Muscle layer of duodenum (tissue), 2 donors: Measurements from ENCODE around the gene PTGES.
A peak's percentile ranks its signal among the peaks of the same experiment; 100 is the strongest.
"Not testable (repeated sequence)": the region's sequence is repeated elsewhere in the genome, so short reads cannot be mapped to it uniquely, and the experiment has no call there.

Source experiments
- H3K27ac ChIP-seq: one replicate; pipeline ENCODE4 v1.7.0; 2013; ENCODE audit warnings: mild to moderate bottlenecking, low read length
- H3K27me3 ChIP-seq: one replicate; pipeline ENCODE4 v1.7.0; 2013; ENCODE audit warnings: low read depth, mild to moderate bottlenecking, control low read depth, low read length
- H3K36me3 ChIP-seq, 2 donors: one replicate each; pipeline ENCODE4 v1.7.0; 2013; ENCODE audit warnings: low read length in 2 of 2, control low read depth in 1 of 2, mild to moderate bottlenecking in 1 of 2; ENCODE audit not compliant: insufficient read depth in 2 of 2, control insufficient read depth in 1 of 2
- H3K4me1 ChIP-seq, 2 donors: one replicate each; pipeline ENCODE4 v1.7.0; 2013; ENCODE audit warnings: low read length in 2 of 2, mild to moderate bottlenecking in 2 of 2, control low read depth in 1 of 2, moderate library complexity in 1 of 2; ENCODE audit not compliant: insufficient read depth in 2 of 2, control insufficient read depth in 1 of 2
- H3K4me3 ChIP-seq, 2 donors: one replicate each; pipeline ENCODE4 v1.7.0; 2013; ENCODE audit warnings: low read length in 2 of 2, low read depth in 1 of 2, mild to moderate bottlenecking in 1 of 2
- H3K9me3 ChIP-seq, 2 donors: one replicate each; pipeline ENCODE4 v1.7.0; 2013; ENCODE audit warnings: low read length in 2 of 2, control low read depth in 1 of 2, mild to moderate bottlenecking in 1 of 2; ENCODE audit not compliant: control insufficient read depth in 1 of 2
- donor health status: healthy.

PTGES gene

DNA sequence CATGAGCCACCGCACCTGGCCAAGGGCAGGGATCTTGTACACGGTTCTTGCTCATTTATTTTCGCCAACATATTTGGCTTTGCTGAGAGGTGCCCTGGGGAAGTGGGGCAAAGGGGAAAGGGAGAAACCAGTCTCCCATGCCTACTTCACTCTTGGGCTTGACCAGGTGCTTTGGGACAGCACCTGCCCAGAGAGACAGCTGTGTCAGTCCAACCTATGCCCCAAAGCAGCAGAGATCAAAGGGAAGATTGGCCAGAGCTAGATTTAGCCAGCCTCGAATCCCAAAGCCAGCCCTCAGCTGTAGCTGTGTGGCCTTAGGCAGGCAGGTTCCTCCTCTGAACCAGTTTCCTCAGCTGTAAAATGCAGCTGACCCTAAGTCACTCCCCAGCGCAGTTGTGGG is 2.3 kb upstream of the PTGES start:
- H3K36me3 ChIP-seq: no peaks in the 10 kb centered on the region
- no peak overlapping the region for H3K4me3 ChIP-seq
- H3K27me3 ChIP-seq: no peaks in the 10 kb centered on the region
- no peak overlapping the region for H3K27ac ChIP-seq
- H3K9me3 ChIP-seq: no peaks in the 10 kb centered on the region
- H3K4me1 ChIP-seq: peaks cover 0 to 19% of the 10 kb centered on the region in 2 donors

GRCh38 chr9:129751841-129752801 is 721 bp downstream of the PTGES start:
- peak overlapping the region; percentile 50 to 57 for H3K4me3 ChIP-seq
- H3K27ac ChIP-seq: no peak overlapping the region
- no peaks in the 10 kb centered on the region for H3K9me3 ChIP-seq

DNA sequence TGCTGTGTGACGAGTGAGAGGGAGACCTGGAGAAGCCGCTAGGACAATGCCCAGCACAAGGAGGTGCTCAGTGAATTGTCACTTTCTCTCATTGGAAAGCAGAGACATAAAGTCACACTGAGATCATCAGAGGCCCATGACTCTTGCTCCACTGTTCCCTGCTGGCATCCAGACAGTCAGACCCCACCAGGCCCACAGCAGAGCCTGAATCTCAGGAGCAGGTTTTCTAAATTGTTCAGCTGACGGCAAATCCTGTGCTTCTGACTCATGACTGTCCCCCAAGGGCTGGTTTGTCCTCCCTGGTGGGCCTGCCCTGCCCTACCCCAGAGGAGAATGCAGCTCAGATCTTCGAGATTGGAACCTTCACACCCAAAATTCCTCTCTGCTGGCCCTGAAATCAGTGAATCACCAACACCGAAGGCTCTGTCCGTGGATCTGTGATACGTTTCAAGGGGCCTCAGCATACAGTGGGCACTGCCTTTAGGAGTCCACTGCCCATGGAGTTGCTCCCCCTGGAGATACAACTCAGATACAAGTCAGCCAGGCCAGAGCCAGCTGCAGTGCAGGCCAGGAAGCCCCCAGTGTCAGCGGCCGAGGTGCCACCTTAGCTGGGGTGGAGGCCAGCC is 2.7 kb downstream of the PTGES start:
- Histone ChIP-seq H3K27ac (no peak overlapping the region), H3K4me1 (peaks cover 0 to 19% of the 10 kb centered on the region in 2 donors)

More at GRCh38 chr9:129751841-129752801, 721 bp downstream of the PTGES start:
- no peaks in the 10 kb centered on the region for H3K36me3 ChIP-seq
- no peaks in the 10 kb centered on the region for H3K27me3 ChIP-seq
- H3K4me1 ChIP-seq: peaks cover 0 to 19% of the 10 kb centered on the region in 2 donors

DNA sequence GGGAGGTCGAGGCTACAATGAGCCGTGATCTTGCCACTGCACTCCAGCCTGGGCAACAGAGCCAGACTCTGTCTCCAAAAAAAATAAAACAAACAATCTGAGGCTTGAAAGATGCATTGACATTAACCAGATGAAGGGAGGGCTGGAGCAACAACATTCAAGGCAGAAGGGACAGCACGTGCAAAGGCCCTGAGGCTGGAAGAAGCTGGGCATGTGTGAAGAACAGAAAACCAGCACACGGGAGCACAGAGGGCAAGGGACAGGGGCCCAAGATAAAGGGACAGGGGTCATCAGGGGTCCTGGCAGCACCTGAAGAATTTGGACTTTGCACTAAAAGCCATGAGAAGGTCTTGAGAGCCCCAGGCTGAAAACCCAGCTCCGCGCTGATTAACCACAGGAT is 3.3 kb downstream of the PTGES start:
- no peak overlapping the region for H3K4me3 ChIP-seq
- peaks cover 0 to 19% of the 10 kb centered on the region in 2 donors for H3K4me1 ChIP-seq
- no peaks in the 10 kb centered on the region for H3K27me3 ChIP-seq
- no peak overlapping the region for H3K27ac ChIP-seq
- H3K9me3 ChIP-seq: no peaks in the 10 kb centered on the region
- H3K36me3 ChIP-seq: no peaks in the 10 kb centered on the region

More for the DNA sequence above, 2.7 kb downstream of the PTGES start:
- Histone ChIP-seq H3K9me3 (no peaks in the 10 kb centered on the region), H3K27me3 (no peaks in the 10 kb centered on the region), H3K36me3 (no peaks in the 10 kb centered on the region), H3K4me3 (no peak overlapping the region)

DNA sequence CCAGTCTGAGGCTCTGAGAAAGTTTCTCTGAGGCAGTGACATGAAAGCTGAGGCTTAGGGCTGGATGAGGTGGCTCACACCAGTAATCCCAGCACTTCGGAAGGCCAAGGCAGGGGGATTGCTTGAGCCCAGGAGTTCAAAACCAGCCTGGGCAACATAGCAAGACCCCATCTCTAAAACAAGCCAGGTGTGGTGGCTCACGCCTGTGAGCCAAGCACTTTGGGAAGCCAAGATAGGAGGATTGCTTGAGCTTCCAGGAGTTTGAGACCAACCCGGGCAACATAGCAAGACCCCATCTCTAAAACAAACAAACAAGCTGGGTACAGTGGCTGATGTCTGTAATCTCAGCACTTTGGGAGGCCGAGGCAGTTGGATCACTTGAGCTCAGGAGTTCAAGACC is 3.8 kb downstream of the PTGES start:
- H3K4me3 ChIP-seq, H3K27me3 ChIP-seq, H3K27ac ChIP-seq, H3K9me3 ChIP-seq, H3K36me3 ChIP-seq: not testable (repeated sequence)
- peaks cover 0 to 19% of the 10 kb centered on the region in 2 donors for H3K4me1 ChIP-seq

DNA sequence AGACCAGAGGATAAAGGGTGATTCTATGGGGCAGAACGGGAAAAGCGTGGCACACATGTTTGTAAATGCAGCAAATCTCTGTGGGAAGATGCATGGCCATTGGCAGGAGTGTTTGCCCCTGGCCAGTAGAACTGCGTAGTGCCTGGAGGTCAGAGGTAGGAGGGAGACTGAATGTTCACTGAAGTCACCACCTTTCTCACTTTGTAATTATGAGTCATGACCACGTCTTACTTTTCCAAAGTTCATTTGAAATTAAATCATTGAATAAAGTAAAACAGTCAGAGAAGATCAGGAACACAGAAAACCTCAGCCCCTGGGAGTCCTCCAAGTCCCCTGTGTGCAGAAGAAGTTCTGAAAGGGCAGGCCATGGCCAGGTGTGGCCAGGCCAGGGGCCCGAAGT is 4.6 kb downstream of the PTGES start:
- peaks cover 0 to 19% of the 10 kb centered on the region in 2 donors for H3K4me1 ChIP-seq
- H3K9me3 ChIP-seq: no peaks in the 10 kb centered on the region
- no peak overlapping the region for H3K27ac ChIP-seq
- no peak overlapping the region for H3K4me3 ChIP-seq
- H3K27me3 ChIP-seq: no peaks in the 10 kb centered on the region
- H3K36me3 ChIP-seq: no peaks in the 10 kb centered on the region

- Histone ChIP-seq H3K9me3 (no peaks in the 10 kb centered on the region), H3K27me3 (no peaks in the 10 kb centered on the region), H3K27ac (no peak overlapping the region), H3K4me1 (no peaks in the 10 kb centered on the region), H3K4me3 (no peak overlapping the region), H3K36me3 (no peaks in the 10 kb centered on the region)
Measured at GRCh38 chr9:129746092-129746777, 6.6 kb downstream of the PTGES start.

DNA sequence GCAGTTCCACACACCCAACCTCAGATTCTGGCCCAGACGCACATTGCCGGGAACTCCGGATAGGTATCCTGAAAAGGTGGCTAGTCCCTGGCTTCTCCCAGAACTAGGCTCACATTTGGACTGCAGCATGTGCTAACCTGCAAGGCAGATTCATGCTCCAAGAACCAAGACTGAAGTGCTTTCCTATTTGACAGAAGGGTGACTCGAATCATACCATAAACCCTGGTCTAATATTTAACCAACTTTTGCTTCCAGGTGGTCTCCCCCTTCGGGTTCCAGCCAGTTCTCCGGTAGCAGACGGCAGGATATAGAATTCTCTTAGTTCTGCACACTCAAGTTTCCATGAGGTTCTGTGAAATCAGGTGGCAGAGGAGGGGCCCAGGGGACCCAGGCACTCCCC is 7.6 kb downstream of the PTGES start:
- Histone ChIP-seq H3K4me1 (no peaks in the 10 kb centered on the region), H3K27ac (no peak overlapping the region), H3K4me3 (no peak overlapping the region), H3K36me3 (no peaks in the 10 kb centered on the region), H3K9me3 (no peaks in the 10 kb centered on the region), H3K27me3 (no peaks in the 10 kb centered on the region)

GRCh38 chr9:129740666-129741464 is 12.0 kb downstream of the PTGES start:
- no peak overlapping the region for H3K4me3 ChIP-seq
- no peak overlapping the region for H3K27ac ChIP-seq
- H3K27me3 ChIP-seq: no peaks in the 10 kb centered on the region
- H3K4me1 ChIP-seq: peaks cover 0 to 3% of the 10 kb centered on the region in 2 donors
- H3K36me3 ChIP-seq: no peaks in the 10 kb centered on the region
- no peaks in the 10 kb centered on the region for H3K9me3 ChIP-seq

- Histone ChIP-seq H3K36me3 (no peaks in the 10 kb centered on the region), H3K27ac (no peak overlapping the region), H3K27me3 (no peaks in the 10 kb centered on the region), H3K9me3 (no peaks in the 10 kb centered on the region), H3K4me1 (peaks cover 0 to 3% of the 10 kb centered on the region in 2 donors), H3K4me3 (no peak overlapping the region)
Measured at GRCh38 chr9:129740174-129740573, 12.7 kb downstream of the PTGES start.
